HG03025 (cell line): ENCODE results near the gene SLC5A9.
"Not testable (repeated sequence)": the region's sequence is repeated elsewhere in the genome, so short reads cannot be mapped to it uniquely, and the experiment has no call there.

Source experiments
- ATAC-seq: cut with Tn5 transposase; IDR thresholded peaks from one replicate; pipeline ENCODE4 v1.9.1; 2021; ENCODE audit warnings: mild to moderate bottlenecking, moderate library complexity; ENCODE audit not compliant: unreplicated experiment, low FRiP score

SLC5A9 gene

GRCh38 chr1:48213462-48213861, 9.1 kb upstream of the SLC5A9 start:
- not testable (repeated sequence) for ATAC-seq

GRCh38 chr1:48214366-48214765, 8.2 kb upstream of the SLC5A9 start:
- ATAC-seq = not testable (repeated sequence)

- no peak for ATAC-seq
These were observed 7.7 kb upstream of the SLC5A9 start for GRCh38 chr1:48214820-48215219.

- ATAC-seq = no peak
These were observed 7.3 kb upstream of the SLC5A9 start for GRCh38 chr1:48215222-48215621.

GRCh38 chr1:48215889-48216288, 6.6 kb upstream of the SLC5A9 start:
- ATAC-seq = no peak

GRCh38 chr1:48216313-48216712, 6.2 kb upstream of the SLC5A9 start:
- ATAC-seq = no peak

GRCh38 chr1:48216941-48217340, 5.6 kb upstream of the SLC5A9 start:
- ATAC-seq = no peak

GRCh38 chr1:48217856-48218255, 4.7 kb upstream of the SLC5A9 start:
- ATAC-seq = no peak

GRCh38 chr1:48219803-48220202, 2.7 kb upstream of the SLC5A9 start:
- ATAC-seq = no peak

GRCh38 chr1:48221122-48221521, 1.4 kb upstream of the SLC5A9 start:
- ATAC-seq = no peak

- no peak for ATAC-seq
These were observed 859 bp upstream of the SLC5A9 start for GRCh38 chr1:48221657-48222056.

GRCh38 chr1:48223366-48224240, 1.1 kb downstream of the SLC5A9 start:
- no peak for ATAC-seq

- ATAC-seq = no peak
These were observed 2.3 kb downstream of the SLC5A9 start for GRCh38 chr1:48224791-48225190.

- ATAC-seq = no peak
These were observed 3.1 kb downstream of the SLC5A9 start for GRCh38 chr1:48225579-48225978.

GRCh38 chr1:48227165-48228013, 4.9 kb downstream of the SLC5A9 start:
- ATAC-seq = no peak

GRCh38 chr1:48228156-48228555, 5.6 kb downstream of the SLC5A9 start:
- no peak for ATAC-seq

- ATAC-seq = no peak
These were observed 6.8 kb downstream of the SLC5A9 start for GRCh38 chr1:48229317-48229716.

- ATAC-seq = no peak
These were observed 7.7 kb downstream of the SLC5A9 start for GRCh38 chr1:48230236-48230635.

GRCh38 chr1:48232722-48233121, 10.2 kb downstream of the SLC5A9 start:
- no peak for ATAC-seq

GRCh38 chr1:48233666-48234485, 11.4 kb downstream of the SLC5A9 start:
- no peak for ATAC-seq

- no peak for ATAC-seq
These were observed 13.1 kb downstream of the SLC5A9 start for GRCh38 chr1:48235652-48236051.
